Heart right ventricle (tissue), 16 donors: ENCODE measurements around the gene OAS1. TPM values are rescaled to one million over a fixed set of nuclear protein-coding genes. Genes with fewer than 3 reads are reported as not detected.

Source experiments
- ATAC-seq, 8 donors: fragments of 200-7000 bp; cut with Tn5 transposase; one replicate each; pipeline ENCODE4 v1.9.1; 2020; ENCODE audit warnings: mild to moderate bottlenecking in 8 of 8, moderate library complexity in 8 of 8, moderate number of reproducible peaks in 1 of 8
- DNase-seq, 2 donors: peaks; one replicate each; pipeline ENCODE4 v3.0.0-alpha.2; 2020
- H3K27ac ChIP-seq, 10 donors: fragments of 200-600 bp; sonication (generic) in 2 of 10; one replicate each; pipeline versions ENCODE4 v1.5.0 to v1.8.0; 2020 to 2022; ENCODE audit warnings: mild to moderate bottlenecking in 3 of 10
- H3K27me3 ChIP-seq, 7 donors: fragments of 200-600 bp; one replicate each; pipeline ENCODE4 v1.8.0; 2021 to 2022; ENCODE audit warnings: mild to moderate bottlenecking in 2 of 7
- H3K36me3 ChIP-seq, 9 donors: fragments of 200-600 bp; sonication (generic) in 1 of 9; one replicate each; pipeline versions ENCODE4 v1.5.0 to v1.8.0; 2020 to 2022; ENCODE audit warnings: mild to moderate bottlenecking in 2 of 9
- H3K4me1 ChIP-seq, 9 donors: fragments of 200-600 bp; sonication (generic) in 1 of 9; one replicate each; pipeline versions ENCODE4 v1.5.0 to v1.8.0; 2020 to 2022; ENCODE audit warnings: mild to moderate bottlenecking in 4 of 9
- H3K4me3 ChIP-seq, 10 donors: fragments of 200-600 bp; sonication (generic) in 2 of 10; one replicate each; pipeline versions ENCODE4 v1.5.0 to v1.8.0; 2020 to 2022; ENCODE audit warnings: mild to moderate bottlenecking in 7 of 10, moderate library complexity in 2 of 10
- H3K9me3 ChIP-seq, 11 donors: fragments of 200-600 bp in 10 of 11; sonication (generic) in 2 of 11; one replicate each; pipeline versions ENCODE4 v1.5.0 to v1.8.0; 2013 to 2022; ENCODE audit warnings: mild to moderate bottlenecking in 2 of 11, control low read depth in 1 of 11, moderate library complexity in 1 of 11
- CTCF ChIP-seq, 9 donors: fragments of 200-600 bp; sonication (generic) in 2 of 9; IDR thresholded peaks; one replicate each; pipeline versions ENCODE4 v1.5.0 to v1.8.0; 2021 to 2022; ENCODE audit warnings: antibody characterized with exemption in 9 of 9, mild to moderate bottlenecking in 5 of 9, moderate library complexity in 1 of 9
- whole genome bisulfite sequencing, 2 donors: extraction: QIAGEN DNeasy Blood & Tissue Kit; methylation state at CpG; one replicate each; pipeline ENCODE4 v1.1.7; 2013; ENCODE audit warnings: inconsistent platforms in 1 of 2; 5-methylcytosine and 5-hydroxymethylcytosine counted together
- intact Hi-C, 10 donors: fragments of 100-400 bp; cut with DNase I; formaldehyde crosslinking; loops; one replicate each; pipeline versions ENCODE4 v1.11.1 to v1.14.2; 2022
- polyA plus RNA-seq, 2 donors: library from polyadenylated mRNA; stranded (reverse); fragments of 200-250 nt; gene quantifications; one replicate each; pipeline ENCODE4 v1.2.3, GENCODE V29; 2013
- total RNA-seq, 10 donors: library from RNA; stranded (reverse); fragmentation: NEBNext Ultra II Directional in 3 of 10; extraction: Animal tissue kit (Norgen Biotek cat#: 25700) in 3 of 10; gene quantifications; one replicate each; pipeline versions ENCODE4 v1.2.1 to v1.2.4, GENCODE V29; 2021 to 2023
- donor health status: Arrhythmogenic right ventricular cardiomyopathy.
- donor health status: ischemic (EF 13 %, LVEDD 7.1; RV severe dilation, severe dysfunction).
- donor health status: healthy with polysubstance abuse.
- donor health status: DM: no; HTN: yes; CAD: no.
- donor health status: DM: no; HTN: no; CAD: no.
- donor health status: ischemic (EF 25% LVEDD 6.9; RV normal size, moderate dysfunction).
- donor health status: ischemic (EF 25% LVEDD 5.7; RV mildly dilated, moderate dysfunction).
- donor health status: healthy.
- donor health status: DM: yes; HTN: yes; CAD: no.
- donor health status: Ischemic cardiomyopathy.
- donor health status: ischemic (EF 35%, LVEDD 5.7; RV mildly dilated, moderate dysfunction).
- donor health status: nonischemic (EF 11% LVEDD 7.7; RV severe dilation, severe dysfunction).
- donor health status: DM: yes; HTN: yes; CAD: no.
- donor health status: PGD.
- donor health status: ischemic (EF 29% LVEDD 5.4; RV normal size, mild dysfunction).
- donor health status: nonischemic (EF 23%, LVEDD 6.1; RV moderate dilation, normal function).

Gene OAS1
- total and polyA plus RNA-seq, 12 donors, result 4.1 to 20.3 (median 6.5) TPM

GRCh38 chr12:112965643-112966042 lies 58.9 kb downstream of the OAS1 start:
- WGBS, 2 donors, result 93% methylated on average over 15 of the region's 15 CpGs

GRCh38 chr12:112967306-112967705 lies 60.5 kb downstream of the OAS1 start:
- Histone ChIP-seq H3K9me3 (no peaks in the 10 kb centered on the region), H3K27ac (no peak overlapping the region), H3K4me3 (no peak overlapping the region), H3K4me1 (peaks cover 0 to 13% (median 0%) of the 10 kb centered on the region in 9 donors), H3K27me3 (peaks cover 0 to 3% (median 0%) of the 10 kb centered on the region in 7 donors), H3K36me3 (peaks cover 0 to 90% (median 41%) of the 10 kb centered on the region in 9 donors)
- DNase-seq, result no peak
- 91 to 97% methylated on average over 9 of the region's 9 CpGs for WGBS, 2 donors
- ATAC-seq, result no peak
- TF ChIP-seq CTCF (IDR thresholded peaks at IDR 0.05), result no peak
- intact Hi-C loops, result no loop called here

More at GRCh38 chr12:112965643-112966042, 58.9 kb downstream of the OAS1 start:
- ATAC-seq, result no peak
- no peak for TF ChIP-seq CTCF (IDR thresholded peaks at IDR 0.05)
- intact Hi-C loops, result no loop called here
- DNase-seq, result no peak
- Histone ChIP-seq H3K4me3 (no peak overlapping the region), H3K27me3 (peaks cover 0 to 3% (median 0%) of the 10 kb centered on the region in 7 donors), H3K9me3 (no peaks in the 10 kb centered on the region), H3K27ac (no peak overlapping the region), H3K4me1 (peaks cover 0 to 2% (median 0%) of the 10 kb centered on the region in 9 donors), H3K36me3 (peaks cover 0 to 100% (median 44%) of the 10 kb centered on the region in 9 donors)

- TF ChIP-seq CTCF (IDR thresholded peaks at IDR 0.05), result no peak
- Histone ChIP-seq H3K4me1 (peaks cover 0 to 13% (median 0%) of the 10 kb centered on the region in 9 donors), H3K27me3 (no peaks in the 10 kb centered on the region), H3K9me3 (no peaks in the 10 kb centered on the region), H3K36me3 (peaks cover 0 to 85% (median 41%) of the 10 kb centered on the region in 9 donors), H3K27ac (no peak overlapping the region), H3K4me3 (no peak overlapping the region)
- ATAC-seq, result no peak
- intact Hi-C loops, result no loop called here
- DNase-seq, result no peak
- WGBS, 2 donors, result 94 to 95% methylated on average over 7 of the region's 7 CpGs
Observed at GRCh38 chr12:112967858-112968257, 61.1 kb downstream of the OAS1 start.

Other genes with a start within 250 kb of the OAS1 start
- gene RPH3A, start 115.2 kb upstream of the OAS1 start, total RNA-seq, result under 1 TPM in 2 of 10 donors, not detected in 8; 0.34 to 0.61 TPM
- gene RPH3A, start 115.2 kb upstream of the OAS1 start, polyA plus RNA-seq, result under 1 TPM in 1 of 2 donors, not detected in 1; under 0.01 TPM
- 10 to 100 TPM in 5 of 10 donors, 1 to 10 TPM in 5; 5.9 to 28.0 (median 10.5) TPM for gene OAS3, start 31.5 kb downstream of the OAS1 start, total RNA-seq
- gene OAS3, start 31.5 kb downstream of the OAS1 start, polyA plus RNA-seq, result 1 to 10 TPM; 3.0 to 5.2 TPM
- 10 to 100 TPM in 4 of 10 donors, 1 to 10 TPM in 6; 5.3 to 24.2 (median 9.4) TPM for gene OAS2, start 71.6 kb downstream of the OAS1 start, total RNA-seq
- gene OAS2, start 71.6 kb downstream of the OAS1 start, polyA plus RNA-seq, result 1 to 10 TPM; 3.3 to 6.8 TPM
- gene DTX1, start 149.8 kb downstream of the OAS1 start, total RNA-seq, result 1 to 10 TPM in 9 of 10 donors, under 1 TPM in 1; 0.94 to 6.4 (median 1.8) TPM
- 1 to 10 TPM; 1.0 to 1.1 TPM for gene DTX1, start 149.8 kb downstream of the OAS1 start, polyA plus RNA-seq
- not detected for gene RASAL1, start 228.8 kb downstream of the OAS1 start, total RNA-seq
- not detected for gene RASAL1, start 228.8 kb downstream of the OAS1 start, polyA plus RNA-seq
- not detected for gene CFAP73, start 242.8 kb downstream of the OAS1 start, total RNA-seq
- under 1 TPM in 1 of 2 donors, not detected in 1; 0.10 TPM for gene CFAP73, start 242.8 kb downstream of the OAS1 start, polyA plus RNA-seq